Amniotic epithelial cell (primary cell): ENCODE results near the gene CCHCR1.

Source experiments
- DNase-seq: peaks from one replicate; pipeline ENCODE4 v3.0.0-alpha.2; 2010; ENCODE audit warnings: low read depth

The CCHCR1 gene

DNA sequence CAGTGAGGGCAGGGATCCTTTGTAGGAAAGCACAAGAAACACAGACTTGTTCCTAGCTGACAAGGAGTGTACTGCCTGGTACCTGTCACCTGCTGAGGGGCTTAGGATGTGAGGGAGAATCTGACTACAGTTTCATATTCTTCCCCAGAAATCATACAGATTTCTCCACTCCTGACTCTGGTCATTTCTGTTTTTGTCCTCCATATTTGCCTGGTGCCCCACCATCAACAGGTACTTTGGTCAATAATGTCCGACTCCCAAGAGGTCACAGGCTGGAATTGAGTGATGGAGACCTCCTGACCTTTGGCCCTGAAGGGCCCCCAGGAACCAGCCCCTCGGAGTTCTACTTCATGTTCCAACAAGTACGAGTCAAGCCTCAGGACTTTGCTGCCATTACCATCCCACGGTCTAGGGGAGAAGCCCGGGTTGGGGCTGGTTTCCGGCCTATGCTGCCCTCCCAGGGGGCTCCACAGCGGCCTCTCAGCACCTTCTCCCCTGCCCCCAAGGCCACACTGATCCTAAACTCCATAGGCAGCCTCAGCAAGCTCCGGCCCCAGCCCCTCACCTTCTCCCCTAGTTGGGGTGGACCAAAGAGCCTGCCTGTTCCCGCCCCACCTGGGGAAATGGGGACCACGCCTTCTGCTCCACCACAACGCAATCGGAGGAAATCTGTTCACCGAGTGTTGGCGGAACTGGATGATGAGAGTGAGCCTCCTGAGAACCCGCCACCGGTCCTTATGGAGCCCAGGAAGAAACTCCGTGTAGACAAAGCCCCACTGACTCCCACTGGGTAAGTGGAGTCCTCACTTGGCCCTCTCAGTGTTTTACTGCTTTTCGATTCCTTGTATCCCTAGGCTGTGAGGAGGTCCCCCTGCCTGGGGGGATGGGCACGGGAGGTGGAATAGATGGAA is 3.9 kb upstream of the CCHCR1 start:
- DNase-seq = no peak

DNA sequence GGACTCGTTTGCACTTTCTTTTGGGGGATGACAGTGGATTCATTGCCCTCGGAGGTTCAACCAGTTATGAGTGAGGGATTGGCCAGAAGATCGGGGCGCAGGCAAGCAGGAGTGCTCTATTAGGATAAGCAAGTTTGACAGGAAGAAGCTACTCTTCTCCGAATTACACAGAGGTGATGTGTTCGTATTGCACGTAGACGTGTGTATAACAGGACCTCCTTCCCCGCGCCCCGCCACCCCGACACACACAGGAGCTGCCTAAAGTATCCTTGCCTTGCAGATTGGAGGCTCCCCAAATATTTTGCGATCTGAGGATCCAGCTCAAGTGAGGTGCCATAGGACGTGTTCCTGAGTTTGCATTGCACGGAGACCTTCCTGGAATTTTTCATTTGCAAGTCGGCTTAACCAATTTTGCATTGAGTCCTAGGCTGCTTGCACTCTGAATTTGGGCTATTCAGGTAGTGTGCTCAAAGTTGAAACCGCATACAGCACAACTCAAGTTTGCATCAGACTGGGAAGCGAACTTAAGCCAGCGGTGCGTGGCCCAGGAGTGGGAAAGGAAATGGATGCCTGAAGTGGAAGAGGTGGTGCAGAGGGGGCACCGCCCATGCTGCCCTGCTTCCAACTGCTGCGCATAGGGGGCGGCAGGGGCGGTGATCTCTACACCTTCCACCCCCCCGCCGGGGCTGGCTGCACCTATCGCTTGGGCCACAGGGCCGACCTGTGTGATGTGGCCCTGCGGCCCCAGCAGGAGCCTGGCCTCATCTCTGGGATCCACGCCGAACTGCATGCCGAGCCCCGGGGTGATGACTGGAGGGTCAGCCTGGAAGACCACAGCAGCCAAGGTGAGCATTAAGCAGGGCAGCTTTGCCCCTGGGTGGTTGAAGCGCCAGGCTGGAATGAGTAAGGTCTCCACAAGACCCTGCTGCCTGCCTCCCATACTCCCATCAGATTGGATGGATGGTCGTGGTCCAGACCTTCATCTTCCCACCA is 1.6 kb upstream of the CCHCR1 start:
- DNase-seq = no peak

DNA sequence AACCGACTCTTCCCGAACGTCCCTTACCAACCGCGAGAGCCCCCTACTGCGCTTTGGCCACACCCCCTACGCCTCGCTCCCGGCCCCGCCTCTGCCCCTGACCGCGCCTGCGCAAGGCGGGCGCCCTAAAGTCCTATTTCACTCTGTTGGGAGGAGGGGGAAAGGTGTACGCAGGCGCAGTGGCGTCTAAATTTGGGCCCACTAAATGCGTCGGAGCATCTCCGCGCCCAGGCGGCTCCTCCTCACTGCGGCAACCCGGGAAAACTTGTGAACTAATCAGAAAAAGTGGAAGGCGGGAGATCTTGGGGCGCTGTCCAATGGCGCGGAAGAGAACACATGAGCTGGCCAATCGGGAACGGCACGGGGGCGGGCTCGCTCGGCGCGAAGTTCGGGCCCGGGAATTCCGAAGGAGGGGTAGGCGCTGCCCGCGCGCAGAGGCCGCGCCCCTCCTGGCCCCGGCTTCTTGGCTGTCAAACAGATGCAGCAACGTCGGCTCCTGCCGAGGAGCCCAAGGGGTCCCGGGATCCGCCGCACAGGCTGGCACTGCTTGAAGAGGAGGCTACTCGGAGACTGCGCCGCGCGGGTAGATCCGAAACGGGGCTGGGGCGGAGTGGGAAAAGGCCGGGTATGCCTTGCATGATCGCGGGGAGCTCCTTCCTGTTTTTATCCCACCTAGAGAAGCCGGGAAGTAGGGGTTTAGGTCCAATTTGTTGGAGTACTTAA is 699 bp upstream of the CCHCR1 start, which contains the start of gene TCF19:
TCF19 (plus strand) TSS at position 450 of the 723 bp plus-strand sequence. CDS start 881 bp downstream, outside the sequence.
- peak; percentile 98 for DNase-seq

DNA sequence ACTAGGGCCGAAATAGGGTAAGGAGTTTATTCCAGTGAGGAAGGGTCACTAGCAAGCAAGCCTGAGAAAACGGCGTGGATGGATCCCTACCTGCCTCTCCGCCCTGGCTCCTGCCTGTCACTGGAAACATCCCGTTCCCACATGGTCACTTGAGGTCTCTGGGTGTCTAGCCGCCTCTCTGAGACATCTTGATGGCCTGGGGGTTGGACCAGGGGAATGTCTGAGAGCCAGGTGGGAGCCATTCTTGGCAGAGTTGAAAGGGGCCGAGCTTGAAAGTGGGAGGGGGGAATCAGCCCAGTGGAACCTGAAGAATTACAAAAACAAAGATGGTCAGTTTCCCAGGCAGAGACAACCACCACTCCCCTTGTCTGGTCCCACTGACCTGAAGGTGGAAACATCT is 961 bp downstream of the CCHCR1 start:
- DNase-seq = no peak

DNA sequence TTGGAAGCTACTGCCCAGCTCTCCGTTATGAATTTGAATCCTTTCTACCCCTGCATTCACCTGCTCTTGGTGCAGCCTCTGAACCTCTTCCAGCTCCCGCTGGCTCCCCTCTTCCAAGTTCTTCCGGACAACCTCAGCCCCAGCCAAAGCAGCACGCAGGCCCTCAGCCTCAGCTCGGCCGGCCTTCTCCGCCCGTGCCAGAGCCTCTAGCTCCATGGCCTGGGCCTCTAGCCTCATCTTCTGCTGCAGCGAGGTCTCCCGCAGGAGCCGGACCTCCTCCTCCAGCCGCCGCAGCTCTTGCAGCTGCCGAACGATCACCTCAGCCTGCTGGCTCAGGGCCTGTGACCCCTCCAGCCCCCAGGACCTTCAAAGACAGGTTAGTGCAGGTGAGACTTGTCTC is 3.2 kb downstream of the CCHCR1 start:
- no peak for DNase-seq

DNA sequence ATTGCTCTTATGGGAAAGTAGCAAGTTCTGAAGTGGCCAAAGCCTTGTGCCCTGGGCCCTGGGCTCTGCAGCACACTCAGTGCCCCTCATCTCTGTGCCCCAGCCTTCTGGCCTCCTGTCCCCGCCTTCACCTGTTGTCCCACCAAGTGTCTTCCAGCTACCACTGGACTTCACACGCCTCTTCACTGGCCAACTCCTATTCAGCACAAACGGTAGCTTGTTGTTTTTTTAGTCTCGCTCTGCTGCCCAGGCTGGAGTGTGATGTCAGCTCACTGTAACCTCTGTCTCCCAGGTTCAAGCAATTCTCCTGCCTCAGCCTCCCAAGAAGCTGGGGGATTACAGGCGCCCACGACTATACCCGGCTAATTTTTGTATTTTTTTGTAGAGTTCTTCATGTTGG is 4.8 kb downstream of the CCHCR1 start:
- DNase-seq = no peak

DNA sequence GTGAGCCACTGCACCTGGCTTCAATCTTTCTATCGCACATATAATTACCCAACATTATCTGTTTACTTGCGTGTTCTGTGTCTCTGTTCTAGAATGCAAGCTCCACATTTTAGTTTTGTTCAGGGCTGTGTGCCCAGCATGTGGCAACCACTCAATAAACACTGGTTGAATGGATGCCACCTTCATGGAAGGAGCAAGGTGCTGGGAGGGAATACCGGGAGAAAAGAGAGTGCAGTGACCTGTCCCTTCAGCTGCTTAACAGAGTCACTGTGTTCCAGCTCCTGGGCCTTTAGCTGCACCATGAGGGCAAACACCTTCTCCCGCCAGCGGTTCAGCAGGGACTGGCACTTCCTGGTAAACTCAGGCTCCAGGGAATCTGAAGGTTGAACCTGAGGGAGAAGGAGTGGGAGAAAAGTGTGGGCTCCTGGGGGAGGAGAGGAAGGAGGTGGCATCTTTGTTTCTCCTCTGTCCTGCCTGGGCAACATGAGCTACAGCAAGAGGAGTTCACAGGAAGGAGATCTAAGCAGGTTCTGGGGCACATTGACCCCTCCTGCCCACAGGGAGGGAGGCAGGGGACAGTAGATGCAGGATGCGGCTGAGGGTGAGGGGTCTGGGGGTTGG is 7.7 kb downstream of the CCHCR1 start:
- no peak for DNase-seq

DNA sequence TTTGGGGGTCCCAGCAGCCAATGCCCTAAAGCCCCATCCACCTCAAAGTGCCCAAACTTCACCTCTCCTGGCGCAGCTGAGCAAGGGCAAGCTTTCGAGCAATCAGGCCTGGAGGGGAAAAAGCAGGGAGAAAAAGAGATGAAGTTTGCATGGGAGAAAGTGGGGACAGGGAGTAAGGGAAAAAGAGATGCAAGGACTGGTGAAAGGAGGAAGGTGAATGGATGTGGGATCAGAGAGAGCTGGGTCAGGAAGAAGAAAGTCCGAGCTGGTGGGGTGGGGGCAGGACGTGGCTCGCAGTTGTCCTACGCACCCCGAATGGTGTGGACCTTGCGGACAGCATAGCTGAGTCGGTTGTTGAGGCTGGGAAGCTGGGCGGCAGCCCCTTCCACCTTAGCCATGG is 12.2 kb downstream of the CCHCR1 start:
- no peak for DNase-seq

DNA sequence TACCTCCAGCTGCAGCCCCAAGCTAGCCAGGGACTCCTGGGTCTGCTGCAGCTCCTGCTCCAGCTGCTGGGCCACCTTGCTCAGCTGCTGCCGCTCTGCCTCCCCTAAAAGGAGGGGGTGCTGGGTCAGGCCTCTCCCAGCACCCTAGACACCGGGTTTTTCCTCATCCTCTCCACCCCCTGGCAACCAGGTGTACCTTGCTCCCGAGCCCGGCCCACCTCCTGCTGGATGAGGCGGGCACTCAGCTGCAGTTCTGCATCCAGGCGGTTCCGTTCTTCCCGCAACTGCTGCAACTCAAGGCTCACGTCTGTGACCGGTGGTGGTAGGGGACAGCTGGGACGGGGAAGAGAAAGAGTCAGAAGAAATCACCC is 12.6 kb downstream of the CCHCR1 start:
- DNase-seq = no peak

DNA sequence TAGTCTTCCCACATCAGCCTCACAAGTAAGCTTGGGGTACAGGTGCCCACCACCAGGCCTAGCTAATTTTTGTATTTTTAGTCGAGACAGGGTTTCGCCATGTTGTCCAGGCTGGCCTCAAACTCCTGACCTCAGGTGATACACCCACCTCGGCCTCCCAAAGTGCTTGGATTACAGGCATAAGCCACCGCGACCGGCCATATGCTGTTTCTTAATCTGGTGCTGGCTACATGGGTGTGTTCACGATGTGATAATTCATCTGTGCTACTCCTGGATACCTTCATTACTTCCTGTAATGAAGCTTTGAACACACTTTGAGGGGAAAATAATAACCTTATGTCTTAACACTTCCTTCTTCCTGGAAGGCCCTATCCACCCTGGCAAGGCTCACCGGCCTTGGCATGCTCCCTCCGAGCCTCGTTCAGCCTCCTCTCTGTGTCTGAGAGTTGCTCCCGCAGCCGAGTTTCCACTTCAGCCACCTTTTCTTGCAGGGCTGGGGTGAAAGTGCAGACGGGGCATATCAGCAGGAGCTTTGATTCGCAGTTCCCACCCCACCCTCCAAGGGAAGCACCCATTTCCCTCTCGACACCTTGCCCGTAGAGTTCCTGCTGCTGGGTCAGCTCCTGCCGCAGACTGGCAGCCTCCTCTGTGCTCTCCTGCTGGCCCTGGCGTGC is 13.2 kb downstream of the CCHCR1 start:
- DNase-seq = no peak

DNA sequence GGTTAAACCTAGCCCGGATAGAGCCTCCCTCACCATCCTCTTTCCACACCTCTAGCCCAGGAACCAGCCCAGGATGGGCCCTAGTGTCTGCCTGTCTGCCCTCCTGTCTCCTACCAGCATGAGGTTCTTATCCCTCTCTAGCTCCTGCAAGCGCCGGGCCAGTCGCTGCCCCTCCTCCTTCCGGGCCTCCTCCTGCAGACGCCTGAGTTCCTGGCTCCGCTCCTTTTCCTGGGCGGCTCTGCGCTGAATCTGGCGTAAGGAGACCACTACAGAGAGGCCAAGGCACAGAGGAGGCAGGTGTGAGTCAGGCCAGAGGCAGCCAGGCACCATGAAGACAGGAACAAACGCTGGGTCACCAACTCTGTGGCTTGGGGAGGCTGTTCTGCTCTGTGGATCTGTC is 14.5 kb downstream of the CCHCR1 start:
- peak; percentile 87 for DNase-seq

DNA sequence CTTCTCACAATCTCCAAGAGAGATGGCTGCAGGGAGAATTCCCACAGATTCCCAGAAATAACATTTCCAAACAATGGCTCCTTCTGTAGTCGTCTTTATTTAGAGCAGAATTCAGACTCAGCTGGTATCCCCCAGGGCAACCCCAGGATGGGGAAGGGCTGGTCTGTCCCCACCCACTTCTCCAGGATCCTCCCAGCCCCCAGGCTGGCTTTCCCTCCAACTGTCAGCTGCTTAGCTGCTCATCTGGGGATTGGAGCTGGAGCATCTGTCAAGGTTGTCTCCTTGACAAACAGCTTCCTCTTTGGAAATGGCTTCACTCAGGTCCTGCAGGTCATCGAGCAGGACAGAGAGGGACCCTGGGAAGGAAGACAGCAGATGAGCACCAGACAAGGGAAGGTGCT is 15.2 kb downstream of the CCHCR1 start:
- no peak for DNase-seq

DNA sequence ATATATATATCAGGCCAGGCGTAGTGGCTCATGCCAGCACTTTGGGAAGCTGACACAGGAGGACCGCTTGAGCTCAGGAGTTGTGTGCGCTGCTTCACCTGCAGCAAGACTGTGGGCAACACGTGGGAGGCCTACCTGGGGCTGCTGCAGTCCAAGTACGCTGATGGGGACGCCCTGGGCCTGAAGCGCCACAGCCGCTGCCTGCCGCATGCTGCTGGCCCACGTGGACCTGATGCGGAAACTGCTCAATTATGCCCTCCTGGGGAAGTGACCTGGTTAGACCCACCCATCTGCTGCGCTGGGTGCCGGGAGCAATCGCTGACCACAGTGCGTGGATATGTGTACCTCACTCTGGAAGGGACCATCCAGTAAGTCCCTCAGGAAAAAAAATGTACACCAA is 17.0 kb downstream of the CCHCR1 start:
- no peak for DNase-seq

DNA sequence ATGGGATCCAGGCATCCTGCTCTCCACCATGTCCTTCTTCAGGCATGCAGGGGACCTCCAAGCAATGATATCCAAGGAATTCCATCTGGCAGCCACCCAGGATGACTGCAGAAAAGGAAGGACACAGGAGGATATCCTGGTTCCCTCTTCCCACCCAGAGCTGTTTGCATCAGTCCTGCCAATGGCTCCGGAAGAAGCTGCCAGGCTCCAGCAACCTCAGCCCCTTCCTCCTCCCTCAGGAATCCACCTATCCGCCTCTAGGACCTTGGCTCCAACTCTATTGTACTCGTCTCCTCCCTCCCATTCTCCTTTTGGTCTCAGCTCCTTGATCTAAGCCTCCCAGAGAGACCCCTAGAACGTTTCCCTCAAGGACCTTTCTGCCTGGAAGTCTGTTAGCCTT is 18.0 kb downstream of the CCHCR1 start:
- peak; percentile 19 for DNase-seq

DNA sequence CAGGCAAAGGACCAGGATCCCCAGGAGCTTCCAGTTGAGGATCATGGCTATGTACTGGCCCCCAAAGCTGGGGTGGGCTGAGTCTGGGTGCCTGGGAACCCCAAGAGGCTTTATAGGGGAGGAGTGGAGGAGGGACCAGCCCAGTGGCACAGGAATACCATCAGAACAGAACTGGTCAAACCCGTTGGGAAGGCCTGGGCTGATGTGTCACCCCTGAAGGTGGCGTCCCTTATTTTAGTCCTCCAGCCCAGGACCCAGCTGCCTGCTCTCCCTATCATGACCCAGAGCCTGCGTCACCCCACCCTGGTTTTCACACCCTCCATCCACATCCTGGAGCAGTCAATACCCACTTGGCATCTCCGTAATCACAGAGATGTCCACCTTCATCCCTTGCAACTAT is 18.6 kb downstream of the CCHCR1 start, which contains the start of gene PSORS1C2:
PSORS1C2 (minus strand) TSS at position 85 of the 400 bp plus-strand sequence; CDS start at position 45, 40 bp downstream.
- DNase-seq = no peak

DNA sequence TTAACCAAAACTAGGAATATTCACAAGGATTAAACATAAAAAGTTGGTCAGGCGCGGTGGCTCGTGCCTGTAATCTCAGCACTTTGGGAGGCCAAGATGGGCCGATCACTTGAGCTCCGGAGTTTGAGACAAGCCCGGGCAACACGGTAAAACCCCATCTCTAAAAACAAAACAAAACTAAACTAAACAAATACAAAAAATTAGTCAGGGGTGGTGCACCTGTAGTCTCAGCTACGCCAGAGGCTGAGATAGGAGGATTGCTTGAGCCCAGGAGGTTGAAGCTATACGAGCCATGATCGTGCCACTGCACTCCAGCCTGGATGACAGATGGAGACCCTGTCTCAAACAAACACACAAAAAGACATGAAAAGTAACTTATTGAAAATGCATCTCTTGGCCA is 21.9 kb downstream of the CCHCR1 start:
- DNase-seq = no peak

DNA sequence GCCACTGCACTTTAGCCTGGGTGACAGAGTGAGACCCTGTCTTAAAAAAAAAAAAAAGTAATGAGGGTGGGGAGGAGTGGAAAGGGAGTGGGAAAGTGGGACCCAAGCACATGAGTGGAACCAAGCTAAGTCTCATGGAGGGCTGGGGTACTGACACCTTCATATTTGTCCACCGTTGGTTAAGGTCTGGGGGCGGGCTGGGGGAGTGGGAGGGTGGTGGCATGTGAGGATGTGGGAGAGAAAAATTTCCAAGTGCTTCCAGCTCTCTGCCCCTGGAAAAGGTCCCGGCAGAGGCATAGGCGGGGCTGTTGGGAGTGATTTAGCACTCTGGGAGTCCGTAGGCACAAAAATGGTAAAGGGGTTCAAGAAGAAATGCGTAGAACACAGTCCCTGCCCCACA is 24.8 kb downstream of the CCHCR1 start:
- DNase-seq = no peak

DNA sequence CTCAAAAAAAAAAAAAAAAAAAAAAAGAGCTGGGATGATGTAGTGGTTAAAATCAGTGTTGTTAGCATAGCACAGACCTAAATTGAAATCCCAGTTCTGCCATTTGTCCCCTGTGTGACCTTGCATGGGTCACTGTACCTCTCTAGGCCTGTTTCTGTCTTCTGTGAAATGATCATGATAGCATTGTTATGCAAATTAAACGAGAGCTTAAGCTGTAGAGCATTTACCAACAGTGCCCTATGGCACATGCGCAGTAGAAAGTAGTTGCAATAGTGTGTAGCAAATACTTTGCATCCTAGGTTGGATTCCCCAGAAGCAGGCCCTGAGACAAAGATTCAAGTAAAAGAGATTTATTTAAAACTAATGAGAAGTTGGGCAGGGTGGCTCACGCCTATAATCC is 26.0 kb downstream of the CCHCR1 start:
- no peak for DNase-seq

DNA sequence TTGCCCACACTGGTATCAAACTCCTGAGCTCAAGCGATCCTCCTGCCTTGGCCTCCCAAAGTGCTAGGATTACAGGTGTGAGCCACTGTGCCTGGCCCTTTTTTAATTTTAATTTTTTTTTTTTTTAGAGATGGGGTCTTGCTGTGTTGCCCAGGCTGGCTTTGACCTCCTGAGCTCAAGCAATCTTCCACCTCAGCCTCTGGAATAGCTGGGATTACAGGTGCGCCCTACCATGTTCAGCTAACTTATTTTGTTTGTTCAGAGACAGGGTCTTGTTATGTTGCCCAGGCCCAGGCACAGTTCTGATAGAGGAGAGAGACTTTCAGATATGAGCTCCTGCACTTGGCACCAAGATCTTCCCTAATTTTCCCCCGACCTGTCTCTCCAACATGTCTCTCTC is 26.9 kb downstream of the CCHCR1 start:
- DNase-seq = no peak

DNA sequence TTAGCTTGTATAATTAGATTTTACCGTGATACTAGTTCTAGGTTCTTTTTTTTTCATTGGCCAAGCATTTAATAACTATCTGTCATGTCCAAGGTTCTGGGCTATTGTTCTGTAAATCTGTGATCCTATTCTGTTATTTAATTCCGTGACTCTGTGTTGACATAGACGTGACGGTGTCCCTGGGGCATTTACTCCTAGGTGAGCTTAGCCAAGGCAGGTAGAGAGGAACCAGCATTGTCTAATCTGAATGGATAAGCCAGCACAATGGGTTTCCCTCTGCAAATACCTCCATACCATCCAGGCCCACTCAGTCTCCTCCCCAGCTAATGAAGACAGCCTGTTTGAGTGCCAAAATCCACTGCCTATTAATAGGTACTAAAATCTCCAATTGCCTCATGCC is 28.5 kb downstream of the CCHCR1 start:
- no peak for DNase-seq

DNA sequence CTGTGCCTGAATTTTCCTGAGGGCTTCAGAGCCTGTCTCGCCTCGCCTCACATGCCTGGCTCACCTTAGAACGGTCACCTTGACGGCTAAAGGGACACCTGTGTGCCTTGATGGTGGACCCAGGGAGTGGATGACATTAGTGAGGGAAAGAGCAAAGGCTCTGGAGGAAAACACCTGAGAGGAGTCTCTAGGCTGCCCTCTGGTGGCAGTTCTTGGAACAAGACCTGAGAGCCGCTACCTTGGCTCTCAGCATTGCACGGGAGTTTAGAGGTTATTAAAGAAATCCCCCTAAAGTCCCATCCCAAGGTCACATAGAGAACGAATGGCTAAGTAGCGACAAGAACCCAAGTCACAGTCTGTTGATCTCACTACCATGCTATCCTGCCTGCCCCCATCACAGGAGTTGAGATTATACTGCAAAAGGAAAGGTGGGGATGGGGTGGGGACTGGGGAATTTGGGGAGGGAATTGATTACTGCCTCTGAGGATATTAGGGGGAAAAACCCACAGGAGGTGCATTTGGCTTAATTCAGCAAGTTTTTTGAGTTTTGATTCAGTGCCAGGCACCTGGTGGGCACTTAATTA is 29.4 kb downstream of the CCHCR1 start:
- peak; percentile 24 for DNase-seq
